NCI-H82 treated with DMSO at 0.1 percent for 48 hours (cell line): ENCODE data around the gene SIPA1L3.
A peak's percentile ranks its signal among the peaks of the same experiment; 100 is the strongest.
"Not testable (repeated sequence)": the region's sequence is repeated elsewhere in the genome, so short reads cannot be mapped to it uniquely, and the experiment has no call there.

Source experiments
- DNase-seq: peaks from one replicate; lab custom pipeline; 2025; ENCODE audit not compliant: unreplicated experiment; lab: John Stamatoyannopoulos, UW

The SIPA1L3 gene

GRCh38 chr19:38018694-38019395 lies 111.8 kb downstream of the SIPA1L3 start:
- no peak for DNase-seq

- no peak for DNase-seq
Observed at GRCh38 chr19:38019396-38019724, 112.4 kb downstream of the SIPA1L3 start.

- DNase-seq: no peak
Observed at GRCh38 chr19:38020311-38020710, 113.3 kb downstream of the SIPA1L3 start.

GRCh38 chr19:38021352-38021751 lies 114.3 kb downstream of the SIPA1L3 start:
- no peak for DNase-seq

GRCh38 chr19:38022791-38023670 lies 116.0 kb downstream of the SIPA1L3 start:
- no peak for DNase-seq

GRCh38 chr19:38023671-38024541 lies 116.9 kb downstream of the SIPA1L3 start:
- DNase-seq: no peak

- DNase-seq: no peak
Observed at GRCh38 chr19:38024992-38025908, 118.2 kb downstream of the SIPA1L3 start.

- DNase-seq: no peak
Observed at GRCh38 chr19:38025909-38026307, 118.9 kb downstream of the SIPA1L3 start.

- DNase-seq: no peak
Observed at GRCh38 chr19:38028913-38029510, 122.0 kb downstream of the SIPA1L3 start.

- DNase-seq: not testable (repeated sequence)
Observed at GRCh38 chr19:38030001-38030400, 123.0 kb downstream of the SIPA1L3 start.

GRCh38 chr19:38030686-38031422 lies 123.8 kb downstream of the SIPA1L3 start:
- no peak for DNase-seq

- no peak for DNase-seq
Observed at GRCh38 chr19:38031423-38031770, 124.4 kb downstream of the SIPA1L3 start.

- no peak for DNase-seq
Observed at GRCh38 chr19:38032151-38032550, 125.1 kb downstream of the SIPA1L3 start.

- no peak for DNase-seq
Observed at GRCh38 chr19:38032951-38033350, 125.9 kb downstream of the SIPA1L3 start.

GRCh38 chr19:38033658-38034491 lies 126.9 kb downstream of the SIPA1L3 start:
- no peak for DNase-seq

- DNase-seq: no peak
Observed at GRCh38 chr19:38034492-38034860, 127.5 kb downstream of the SIPA1L3 start.

GRCh38 chr19:38035515-38036495 lies 128.8 kb downstream of the SIPA1L3 start:
- DNase-seq: peak; percentile 49
